ENCODE measurements around the gene MICU1. TPM values are rescaled to one million over a fixed set of nuclear protein-coding genes. Genes with fewer than 3 reads are reported as not detected.

The MICU1 gene
- total RNA-seq, 1 experiment from 2014 or later: 36.0 TPM

DNA sequence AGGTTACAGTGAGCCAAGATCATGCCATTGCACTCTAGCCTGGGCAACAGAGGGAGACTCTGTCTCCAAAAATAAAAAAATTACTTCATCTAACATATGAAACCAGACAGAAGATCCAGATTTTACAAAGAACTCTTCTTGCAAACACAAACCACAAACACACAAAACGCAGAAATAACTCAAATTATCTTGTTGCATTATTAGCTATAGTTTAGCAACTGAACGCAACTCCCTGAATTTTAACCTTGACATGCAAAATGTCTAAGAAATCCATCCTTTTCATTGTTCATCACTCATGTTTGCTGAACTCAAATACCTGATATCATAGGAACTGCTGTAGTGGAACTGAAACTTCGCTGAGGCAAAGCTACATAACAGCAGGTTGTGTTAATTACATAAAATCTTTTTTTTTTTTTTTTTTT is 64.1 kb downstream of the MICU1 start:
- DNase-seq (ENCODE audit: low spot score) (no peak), ATAC-seq (no peak)
- ChIA-PET POLR2A (no interaction called here), CTCF (interaction anchor here (0.7 kb wide), 1 partner anchor 13 kb away, joined by 4 read pairs; no protein-coding TSS in a partner anchor)
- Mint-ChIP-seq H3K27ac (no peak overlapping the region), H3K27me3 (ENCODE audit: low read depth) (no peaks in the 10 kb centered on the region), H3K4me1 (no peaks in the 10 kb centered on the region), H3K4me3 (no peak overlapping the region), H3K36me3 (peaks cover 50% of the 10 kb centered on the region), H3K9me3 (peaks cover 16% of the 10 kb centered on the region)
- TF ChIP-seq NFYB (CRISPR knock-in tag; conservative IDR thresholded peaks at IDR 0.05; ENCODE audit: low read depth) (no peak), SMAD3 (CRISPR knock-in tag; IDR thresholded peaks at IDR 0.05; ENCODE audit: borderline replicate concordance) (no peak), FOXP1 (CRISPR knock-in tag; IDR thresholded peaks at IDR 0.05; ENCODE audit: borderline replicate concordance) (no peak), ATF1 (CRISPR knock-in tag; IDR thresholded peaks at IDR 0.05) (no peak), RORB (CRISPR knock-in tag; IDR thresholded peaks at IDR 0.05) (no peak), TEAD4 (CRISPR knock-in tag; IDR thresholded peaks at IDR 0.05) (no peak), KAT7 (CRISPR knock-in tag; IDR thresholded peaks at IDR 0.05; ENCODE audit: borderline replicate concordance) (no peak), ZNF263 (CRISPR knock-in tag; IDR thresholded peaks at IDR 0.05; ENCODE audit: low read depth) (no peak), IRF2 (CRISPR knock-in tag; IDR thresholded peaks at IDR 0.05; ENCODE audit: borderline replicate concordance, low read depth) (no peak), GTF2I (CRISPR knock-in tag; conservative IDR thresholded peaks at IDR 0.05) (no peak), CBFB (CRISPR knock-in tag; IDR thresholded peaks at IDR 0.05; ENCODE audit: low read depth) (no peak), PRRX2 (CRISPR knock-in tag; IDR thresholded peaks at IDR 0.05) (no peak), ZBTB21 (CRISPR knock-in tag; IDR thresholded peaks at IDR 0.05; ENCODE audit: borderline replicate concordance) (no peak)
- TF ChIP-seq, protein P1, sequence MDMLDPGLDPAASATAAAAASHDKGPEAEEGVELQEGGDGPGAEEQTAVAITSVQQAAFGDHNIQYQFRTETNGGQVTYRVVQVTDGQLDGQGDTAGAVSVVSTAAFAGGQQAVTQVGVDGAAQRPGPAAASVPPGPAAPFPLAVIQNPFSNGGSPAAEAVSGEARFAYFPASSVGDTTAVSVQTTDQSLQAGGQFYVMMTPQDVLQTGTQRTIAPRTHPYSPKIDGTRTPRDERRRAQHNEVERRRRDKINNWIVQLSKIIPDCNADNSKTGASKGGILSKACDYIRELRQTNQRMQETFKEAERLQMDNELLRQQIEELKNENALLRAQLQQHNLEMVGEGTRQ (CRISPR knock-in tag; IDR thresholded peaks at IDR 0.05): no peak
- TF ChIP-seq, protein P2, sequence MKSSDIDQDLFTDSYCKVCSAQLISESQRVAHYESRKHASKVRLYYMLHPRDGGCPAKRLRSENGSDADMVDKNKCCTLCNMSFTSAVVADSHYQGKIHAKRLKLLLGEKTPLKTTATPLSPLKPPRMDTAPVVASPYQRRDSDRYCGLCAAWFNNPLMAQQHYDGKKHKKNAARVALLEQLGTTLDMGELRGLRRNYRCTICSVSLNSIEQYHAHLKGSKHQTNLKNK (CRISPR knock-in tag; IDR thresholded peaks at IDR 0.05): no peak
- TF ChIP-seq, protein P3, sequence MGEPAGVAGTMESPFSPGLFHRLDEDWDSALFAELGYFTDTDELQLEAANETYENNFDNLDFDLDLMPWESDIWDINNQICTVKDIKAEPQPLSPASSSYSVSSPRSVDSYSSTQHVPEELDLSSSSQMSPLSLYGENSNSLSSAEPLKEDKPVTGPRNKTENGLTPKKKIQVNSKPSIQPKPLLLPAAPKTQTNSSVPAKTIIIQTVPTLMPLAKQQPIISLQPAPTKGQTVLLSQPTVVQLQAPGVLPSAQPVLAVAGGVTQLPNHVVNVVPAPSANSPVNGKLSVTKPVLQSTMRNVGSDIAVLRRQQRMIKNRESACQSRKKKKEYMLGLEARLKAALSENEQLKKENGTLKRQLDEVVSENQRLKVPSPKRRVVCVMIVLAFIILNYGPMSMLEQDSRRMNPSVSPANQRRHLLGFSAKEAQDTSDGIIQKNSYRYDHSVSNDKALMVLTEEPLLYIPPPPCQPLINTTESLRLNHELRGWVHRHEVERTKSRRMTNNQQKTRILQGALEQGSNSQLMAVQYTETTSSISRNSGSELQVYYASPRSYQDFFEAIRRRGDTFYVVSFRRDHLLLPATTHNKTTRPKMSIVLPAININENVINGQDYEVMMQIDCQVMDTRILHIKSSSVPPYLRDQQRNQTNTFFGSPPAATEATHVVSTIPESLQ (CRISPR knock-in tag; IDR thresholded peaks at IDR 0.05): no peak
- TF ChIP-seq, protein P4, sequence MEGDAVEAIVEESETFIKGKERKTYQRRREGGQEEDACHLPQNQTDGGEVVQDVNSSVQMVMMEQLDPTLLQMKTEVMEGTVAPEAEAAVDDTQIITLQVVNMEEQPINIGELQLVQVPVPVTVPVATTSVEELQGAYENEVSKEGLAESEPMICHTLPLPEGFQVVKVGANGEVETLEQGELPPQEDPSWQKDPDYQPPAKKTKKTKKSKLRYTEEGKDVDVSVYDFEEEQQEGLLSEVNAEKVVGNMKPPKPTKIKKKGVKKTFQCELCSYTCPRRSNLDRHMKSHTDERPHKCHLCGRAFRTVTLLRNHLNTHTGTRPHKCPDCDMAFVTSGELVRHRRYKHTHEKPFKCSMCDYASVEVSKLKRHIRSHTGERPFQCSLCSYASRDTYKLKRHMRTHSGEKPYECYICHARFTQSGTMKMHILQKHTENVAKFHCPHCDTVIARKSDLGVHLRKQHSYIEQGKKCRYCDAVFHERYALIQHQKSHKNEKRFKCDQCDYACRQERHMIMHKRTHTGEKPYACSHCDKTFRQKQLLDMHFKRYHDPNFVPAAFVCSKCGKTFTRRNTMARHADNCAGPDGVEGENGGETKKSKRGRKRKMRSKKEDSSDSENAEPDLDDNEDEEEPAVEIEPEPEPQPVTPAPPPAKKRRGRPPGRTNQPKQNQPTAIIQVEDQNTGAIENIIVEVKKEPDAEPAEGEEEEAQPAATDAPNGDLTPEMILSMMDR (IDR thresholded peaks at IDR 0.05): no peak
- TF ChIP-seq, protein P5, sequence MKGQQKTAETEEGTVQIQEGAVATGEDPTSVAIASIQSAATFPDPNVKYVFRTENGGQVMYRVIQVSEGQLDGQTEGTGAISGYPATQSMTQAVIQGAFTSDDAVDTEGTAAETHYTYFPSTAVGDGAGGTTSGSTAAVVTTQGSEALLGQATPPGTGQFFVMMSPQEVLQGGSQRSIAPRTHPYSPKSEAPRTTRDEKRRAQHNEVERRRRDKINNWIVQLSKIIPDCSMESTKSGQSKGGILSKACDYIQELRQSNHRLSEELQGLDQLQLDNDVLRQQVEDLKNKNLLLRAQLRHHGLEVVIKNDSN (CRISPR knock-in tag; IDR thresholded peaks at IDR 0.05): no peak
- TF ChIP-seq, protein P6, sequence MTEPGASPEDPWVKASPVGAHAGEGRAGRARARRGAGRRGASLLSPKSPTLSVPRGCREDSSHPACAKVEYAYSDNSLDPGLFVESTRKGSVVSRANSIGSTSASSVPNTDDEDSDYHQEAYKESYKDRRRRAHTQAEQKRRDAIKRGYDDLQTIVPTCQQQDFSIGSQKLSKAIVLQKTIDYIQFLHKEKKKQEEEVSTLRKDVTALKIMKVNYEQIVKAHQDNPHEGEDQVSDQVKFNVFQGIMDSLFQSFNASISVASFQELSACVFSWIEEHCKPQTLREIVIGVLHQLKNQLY (CRISPR knock-in tag; IDR thresholded peaks at IDR 0.05): no peak
- TF ChIP-seq, protein P7, sequence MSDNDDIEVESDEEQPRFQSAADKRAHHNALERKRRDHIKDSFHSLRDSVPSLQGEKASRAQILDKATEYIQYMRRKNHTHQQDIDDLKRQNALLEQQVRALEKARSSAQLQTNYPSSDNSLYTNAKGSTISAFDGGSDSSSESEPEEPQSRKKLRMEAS (CRISPR knock-in tag; IDR thresholded peaks at IDR 0.05): no peak

DNA sequence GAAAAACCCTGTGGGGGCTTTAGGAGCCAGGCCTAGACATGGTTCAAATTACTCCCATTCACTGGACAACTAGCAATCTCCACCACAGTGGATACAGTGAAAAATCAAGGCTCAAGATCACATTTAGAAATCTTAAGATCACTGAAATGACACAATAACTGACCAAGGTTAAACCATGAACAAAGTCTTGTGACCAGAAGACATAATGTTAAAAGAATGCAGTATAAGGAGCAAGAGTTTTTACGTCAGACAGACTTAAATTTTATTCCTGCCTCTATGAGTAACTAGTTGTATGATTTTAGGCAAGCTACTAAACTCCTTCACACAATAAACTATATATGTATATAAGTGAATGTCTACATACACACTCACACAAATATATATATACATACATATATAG is 68.5 kb downstream of the MICU1 start:
- ChIA-PET CTCF (no interaction called here), POLR2A (no interaction called here)
- ATAC-seq: no peak
- TF ChIP-seq, protein P8, sequence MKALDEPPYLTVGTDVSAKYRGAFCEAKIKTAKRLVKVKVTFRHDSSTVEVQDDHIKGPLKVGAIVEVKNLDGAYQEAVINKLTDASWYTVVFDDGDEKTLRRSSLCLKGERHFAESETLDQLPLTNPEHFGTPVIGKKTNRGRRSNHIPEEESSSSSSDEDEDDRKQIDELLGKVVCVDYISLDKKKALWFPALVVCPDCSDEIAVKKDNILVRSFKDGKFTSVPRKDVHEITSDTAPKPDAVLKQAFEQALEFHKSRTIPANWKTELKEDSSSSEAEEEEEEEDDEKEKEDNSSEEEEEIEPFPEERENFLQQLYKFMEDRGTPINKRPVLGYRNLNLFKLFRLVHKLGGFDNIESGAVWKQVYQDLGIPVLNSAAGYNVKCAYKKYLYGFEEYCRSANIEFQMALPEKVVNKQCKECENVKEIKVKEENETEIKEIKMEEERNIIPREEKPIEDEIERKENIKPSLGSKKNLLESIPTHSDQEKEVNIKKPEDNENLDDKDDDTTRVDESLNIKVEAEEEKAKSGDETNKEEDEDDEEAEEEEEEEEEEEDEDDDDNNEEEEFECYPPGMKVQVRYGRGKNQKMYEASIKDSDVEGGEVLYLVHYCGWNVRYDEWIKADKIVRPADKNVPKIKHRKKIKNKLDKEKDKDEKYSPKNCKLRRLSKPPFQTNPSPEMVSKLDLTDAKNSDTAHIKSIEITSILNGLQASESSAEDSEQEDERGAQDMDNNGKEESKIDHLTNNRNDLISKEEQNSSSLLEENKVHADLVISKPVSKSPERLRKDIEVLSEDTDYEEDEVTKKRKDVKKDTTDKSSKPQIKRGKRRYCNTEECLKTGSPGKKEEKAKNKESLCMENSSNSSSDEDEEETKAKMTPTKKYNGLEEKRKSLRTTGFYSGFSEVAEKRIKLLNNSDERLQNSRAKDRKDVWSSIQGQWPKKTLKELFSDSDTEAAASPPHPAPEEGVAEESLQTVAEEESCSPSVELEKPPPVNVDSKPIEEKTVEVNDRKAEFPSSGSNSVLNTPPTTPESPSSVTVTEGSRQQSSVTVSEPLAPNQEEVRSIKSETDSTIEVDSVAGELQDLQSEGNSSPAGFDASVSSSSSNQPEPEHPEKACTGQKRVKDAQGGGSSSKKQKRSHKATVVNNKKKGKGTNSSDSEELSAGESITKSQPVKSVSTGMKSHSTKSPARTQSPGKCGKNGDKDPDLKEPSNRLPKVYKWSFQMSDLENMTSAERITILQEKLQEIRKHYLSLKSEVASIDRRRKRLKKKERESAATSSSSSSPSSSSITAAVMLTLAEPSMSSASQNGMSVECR (CRISPR knock-in tag; IDR thresholded peaks at IDR 0.05; ENCODE audit: borderline replicate concordance): no peak
- TF ChIP-seq, protein P1 (CRISPR knock-in tag; IDR thresholded peaks at IDR 0.05): no peak
- no peak for TF ChIP-seq NFYB (CRISPR knock-in tag; conservative IDR thresholded peaks at IDR 0.05; ENCODE audit: low read depth)

More for the DNA sequence above, 68.5 kb downstream of the MICU1 start:
- Mint-ChIP-seq H3K27ac (no peak overlapping the region), H3K4me1 (no peaks in the 10 kb centered on the region), H3K27me3 (ENCODE audit: low read depth) (no peaks in the 10 kb centered on the region), H3K9me3 (peaks cover 16% of the 10 kb centered on the region), H3K36me3 (peaks cover 32% of the 10 kb centered on the region), H3K4me3 (no peak overlapping the region)
- DNase-seq (ENCODE audit: low spot score): no peak
